NCI-H82 treated with DMSO at 0.1 percent for 48 hours (cell line): ENCODE data around the gene ADSL.

ENCODE experiments used
- DNase-seq: peaks from one replicate; lab custom pipeline; 2025; ENCODE audit not compliant: unreplicated experiment; lab: John Stamatoyannopoulos, UW

The ADSL gene

DNA sequence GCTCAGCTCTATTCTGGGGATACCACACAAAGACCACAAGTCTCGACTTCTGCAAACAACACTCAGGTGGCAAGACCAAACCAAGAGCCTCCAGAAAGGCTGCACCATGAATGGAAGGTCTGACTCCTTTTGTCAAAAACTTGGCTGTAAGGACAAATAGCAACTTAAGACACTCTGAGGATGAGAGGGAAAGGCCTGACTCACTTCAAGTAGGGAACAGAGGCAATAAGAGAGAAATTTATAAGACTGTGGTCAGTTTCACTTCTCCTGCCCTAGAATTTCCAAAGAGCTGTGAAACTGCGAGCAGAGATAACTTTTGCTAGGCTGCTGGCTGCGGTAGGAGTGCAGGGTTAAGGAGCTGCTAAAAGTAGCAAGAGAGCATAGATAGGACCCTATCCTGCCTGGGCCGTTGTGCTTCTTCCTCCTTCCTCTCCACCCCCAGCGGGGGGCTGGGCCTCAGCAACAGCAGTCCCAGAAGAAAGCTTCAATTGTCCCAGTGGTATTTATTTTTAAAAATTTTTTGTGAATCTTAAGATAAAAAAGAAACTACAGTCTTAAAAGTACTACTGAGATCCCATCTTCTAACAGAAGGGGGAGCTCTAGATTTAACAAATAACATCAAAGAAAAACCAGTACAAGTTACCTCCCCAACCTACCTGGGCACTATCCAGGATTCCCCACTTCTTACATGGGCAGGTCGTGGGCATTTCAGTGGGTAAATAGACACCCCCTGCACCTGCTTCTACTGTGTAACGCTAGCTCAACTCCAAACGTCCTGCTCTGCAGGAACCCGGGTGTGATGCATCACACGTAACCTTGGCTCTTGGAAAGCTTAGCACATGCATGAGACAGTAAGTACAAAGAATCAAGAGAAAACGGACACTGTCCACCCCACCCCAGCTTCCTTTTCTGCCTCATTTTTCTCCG lies 90.5 kb downstream of the ADSL start:
- DNase-seq = peak; percentile 3
